HL-60 (cell line): Measurements from ENCODE around the gene SAA2.
A peak's percentile ranks its signal among the peaks of the same experiment; 100 is the strongest.

Experiments used
- DNase-seq, 2 experiments: peaks; one replicate each; pipeline ENCODE4 v3.0.0-alpha.2; 2010 to 2020; ENCODE audit warnings: low read depth in 1 of 2, low spot score in 1 of 2
- H3K27ac ChIP-seq: fragments of 250-450 bp; sonication (Bioruptor Pico); replicated peaks from 2 replicates; pipeline ENCODE4 v1.5.1; 2020; ENCODE audit warnings: mild to moderate bottlenecking, moderate library complexity
- H3K27me3 ChIP-seq: fragments of 250-450 bp; sonication (Bioruptor Pico); 2 replicates; pipeline ENCODE4 v1.5.1; 2021; ENCODE audit warnings: mild to moderate bottlenecking, moderate library complexity; ENCODE audit not compliant: insufficient read depth, poor library complexity, severe bottlenecking
- H3K4me3 ChIP-seq: replicated peaks from 2 replicates; pipeline ENCODE4 v1.5.1; 2011; ENCODE audit warnings: mild to moderate bottlenecking, control low read depth, low read length; ENCODE audit not compliant: insufficient read depth
- CTCF ChIP-seq: IDR thresholded peaks from one replicate; pipeline ENCODE4 v1.5.1; 2011; ENCODE audit warnings: low read length, control low read depth, inconsistent platforms; ENCODE audit not compliant: insufficient read depth
- GABPA ChIP-seq: IDR thresholded peaks from 2 replicates; pipeline ENCODE4 v1.6.1; 2012; ENCODE audit warnings: low read depth
- POLR2AphosphoS5 ChIP-seq: IDR thresholded peaks from 2 replicates; pipeline ENCODE4 v1.6.1; 2012; ENCODE audit warnings: low read depth
- REST ChIP-seq: IDR thresholded peaks from 2 replicates; pipeline ENCODE4 v1.6.1; 2012; ENCODE audit warnings: low read depth; ENCODE audit not compliant: insufficient replicate concordance
- SPI1 ChIP-seq: IDR thresholded peaks from 2 replicates; pipeline ENCODE4 v1.6.1; 2012; ENCODE audit warnings: low read depth, mild to moderate bottlenecking, borderline replicate concordance

SAA2 gene

DNA sequence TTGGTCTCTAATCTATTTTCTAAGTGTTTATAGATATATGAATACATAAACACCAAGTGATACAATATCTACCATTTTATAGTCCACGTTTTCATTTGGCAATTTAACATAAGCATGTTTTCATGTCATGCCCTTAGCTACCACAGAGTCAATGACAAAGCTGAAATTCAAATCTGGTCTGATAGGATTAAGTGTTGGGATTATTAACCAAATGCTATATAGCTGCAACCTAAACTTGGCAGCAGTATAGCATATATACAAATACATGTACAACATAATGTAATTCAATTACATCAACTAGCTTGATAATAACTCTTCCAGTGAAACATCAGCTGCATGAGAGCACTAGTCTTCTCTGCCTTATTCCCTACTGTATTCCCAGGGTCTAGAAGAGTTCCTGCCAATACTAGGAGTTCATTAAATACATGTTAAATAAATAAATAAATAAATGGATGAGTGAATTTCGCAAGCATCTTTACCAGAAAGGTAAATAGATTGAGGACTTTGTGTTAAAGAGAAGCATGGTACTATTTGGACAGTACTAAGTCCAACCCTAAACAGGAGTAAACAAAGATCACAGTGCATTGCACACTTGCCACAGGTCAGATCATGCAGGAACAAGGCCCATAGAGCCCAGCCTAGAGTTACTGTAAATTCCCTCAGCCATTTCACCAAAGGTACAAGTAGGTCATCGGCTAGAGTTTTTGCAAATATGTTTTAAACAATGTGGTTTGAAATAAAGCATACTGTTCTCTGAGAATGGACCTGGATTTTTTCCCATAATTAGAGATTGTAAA is 24.7 kb downstream of the SAA2 start:
- no peak for DNase-seq
- no peaks in the 10 kb centered on the region for H3K27me3 ChIP-seq
- H3K27ac ChIP-seq = no peak overlapping the region
- H3K4me3 ChIP-seq = no peak overlapping the region
- no peak for TF ChIP-seq SPI1

DNA sequence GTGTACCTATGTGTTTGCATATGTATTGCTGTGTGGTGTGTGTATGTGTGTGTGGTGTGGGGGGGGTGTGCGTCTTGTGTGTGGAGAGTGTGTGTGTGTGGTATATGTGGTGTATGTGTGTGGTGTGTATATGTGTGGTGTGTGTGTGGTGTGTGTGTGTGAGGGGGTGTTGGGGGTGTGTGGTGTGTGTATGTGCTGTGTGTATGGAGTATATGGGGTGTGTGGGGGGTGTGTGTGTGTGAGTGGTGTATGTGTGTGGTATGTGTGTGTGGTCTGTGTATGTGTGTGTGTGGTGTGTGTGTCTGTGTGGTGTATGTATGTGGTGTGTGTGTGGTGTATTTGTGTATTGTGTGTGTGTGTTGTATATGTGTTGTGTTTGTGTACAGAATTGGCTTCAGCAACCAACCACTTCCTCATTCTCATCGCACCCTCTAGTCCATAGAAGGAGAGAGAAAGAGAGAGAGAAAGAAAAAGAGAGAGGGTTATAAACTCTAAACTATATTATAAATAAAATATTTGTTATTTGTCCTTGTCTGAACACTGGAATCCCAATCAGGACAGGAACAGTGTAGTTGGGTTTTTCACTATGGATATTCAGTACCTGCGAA is 25.6 kb downstream of the SAA2 start:
- Histone ChIP-seq H3K27ac (no peak overlapping the region), H3K4me3 (no peak overlapping the region), H3K27me3 (no peaks in the 10 kb centered on the region)
- DNase-seq = no peak
- TF ChIP-seq GABPA = no peak
- TF ChIP-seq SPI1 = peak; percentile 59

- no peak for TF ChIP-seq SPI1
- no peak for TF ChIP-seq GABPA
- no peak for TF ChIP-seq REST
- TF ChIP-seq POLR2AphosphoS5 = no peak
- no peak for TF ChIP-seq CTCF
- Histone ChIP-seq H3K27me3 (no peaks in the 10 kb centered on the region), H3K4me3 (no peak overlapping the region), H3K27ac (no peak overlapping the region)
- DNase-seq = no peak
Observed at GRCh38 chr11:18221274-18221876, 27.1 kb downstream of the SAA2 start.

- H3K4me3 ChIP-seq = no peak overlapping the region
- H3K27ac ChIP-seq = no peak overlapping the region
- H3K27me3 ChIP-seq = peaks cover 7% of the 10 kb centered on the region
- no peak for DNase-seq
- no peak for TF ChIP-seq CTCF
Observed at GRCh38 chr11:18209058-18209457, 39.4 kb downstream of the SAA2 start.

DNA sequence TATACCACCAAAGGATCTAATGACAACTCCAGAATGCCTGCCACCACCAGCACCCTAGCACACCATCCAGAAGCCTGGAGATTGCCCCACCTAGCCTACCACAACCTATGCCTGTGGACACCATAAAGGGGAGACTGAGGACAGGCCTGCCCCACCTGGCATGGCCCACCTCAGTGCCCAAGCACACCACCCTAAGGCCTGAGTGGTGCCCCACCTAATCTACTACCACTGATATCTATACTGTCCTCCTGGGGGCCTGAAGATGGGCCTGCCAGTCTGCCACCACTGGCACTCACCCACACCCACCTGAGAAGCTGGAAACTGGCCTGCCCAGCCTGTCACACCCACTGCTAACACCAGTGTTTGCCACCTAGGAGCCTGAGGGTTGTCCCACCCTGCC is 43.7 kb downstream of the SAA2 start:
- Histone ChIP-seq H3K27ac (no peak overlapping the region), H3K4me3 (no peak overlapping the region), H3K27me3 (peaks cover 2% of the 10 kb centered on the region)
- no peak for DNase-seq
- TF ChIP-seq CTCF = no peak
- no peak for TF ChIP-seq SPI1
- TF ChIP-seq REST = no peak
- TF ChIP-seq POLR2AphosphoS5 = no peak
- TF ChIP-seq GABPA = no peak
